GM23338 (cell line): ENCODE data around the gene YIPF1.

Source experiments
- CREB1 ChIP-seq: fragments of 250-450 bp; sonication (Bioruptor Pico); IDR thresholded peaks from 2 replicates; pipeline ENCODE4 v1.5.0; 2020; ENCODE audit warnings: low read depth, mild to moderate bottlenecking, moderate library complexity
- EZH2 ChIP-seq: fragments of 200-600 bp; sonication (generic); IDR thresholded peaks from one replicate; pipeline ENCODE4 v1.8.0; 2017; ENCODE audit warnings: antibody characterized with exemption, mild to moderate bottlenecking, low read depth; ENCODE audit not compliant: unreplicated experiment
- EZH2phosphoT487 ChIP-seq: fragments of 200-600 bp; sonication (generic); IDR thresholded peaks from one replicate; pipeline ENCODE4 v1.8.1; 2018; ENCODE audit warnings: antibody characterized with exemption; ENCODE audit not compliant: unreplicated experiment
- POLR2AphosphoS5 ChIP-seq: IDR thresholded peaks from 2 replicates; pipeline ENCODE4 v1.6.1; 2016; ENCODE audit warnings: antibody characterized with exemption, low read depth
- TF ChIP-seq, protein P1 (sequence below), 2 experiments: fragments of 200-600 bp in 1 of 2; sonication (generic) in 1 of 2; conservative IDR thresholded peaks; 2 replicates each; pipeline versions ENCODE4 v1.5.1 to v1.6.1; 2016 to 2017; ENCODE audit warnings: antibody characterized with exemption in 2 of 2, low read depth in 2 of 2, mild to moderate bottlenecking in 2 of 2, moderate library complexity in 1 of 2

DNA sequence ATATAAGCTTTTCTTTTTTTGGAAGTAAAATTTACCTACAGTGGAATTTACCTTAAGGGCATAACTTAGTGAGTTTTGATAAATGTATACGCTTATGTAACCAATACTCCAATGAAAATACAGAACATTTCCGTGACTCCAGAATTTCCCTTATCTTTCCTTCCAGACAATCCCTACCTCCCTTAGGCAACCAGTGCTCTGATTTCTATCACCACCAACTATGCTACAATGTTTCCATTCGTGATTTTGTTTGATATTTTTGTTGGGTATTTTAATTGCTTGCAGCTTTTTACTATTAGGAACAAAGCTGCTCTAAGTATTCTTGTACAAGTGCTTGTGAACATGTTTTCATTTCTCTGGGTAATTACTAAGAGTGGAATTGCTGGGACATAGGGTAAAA, 41.3 kb upstream of the YIPF1 start:
- no peak for TF ChIP-seq POLR2AphosphoS5
- TF ChIP-seq, protein P1, sequence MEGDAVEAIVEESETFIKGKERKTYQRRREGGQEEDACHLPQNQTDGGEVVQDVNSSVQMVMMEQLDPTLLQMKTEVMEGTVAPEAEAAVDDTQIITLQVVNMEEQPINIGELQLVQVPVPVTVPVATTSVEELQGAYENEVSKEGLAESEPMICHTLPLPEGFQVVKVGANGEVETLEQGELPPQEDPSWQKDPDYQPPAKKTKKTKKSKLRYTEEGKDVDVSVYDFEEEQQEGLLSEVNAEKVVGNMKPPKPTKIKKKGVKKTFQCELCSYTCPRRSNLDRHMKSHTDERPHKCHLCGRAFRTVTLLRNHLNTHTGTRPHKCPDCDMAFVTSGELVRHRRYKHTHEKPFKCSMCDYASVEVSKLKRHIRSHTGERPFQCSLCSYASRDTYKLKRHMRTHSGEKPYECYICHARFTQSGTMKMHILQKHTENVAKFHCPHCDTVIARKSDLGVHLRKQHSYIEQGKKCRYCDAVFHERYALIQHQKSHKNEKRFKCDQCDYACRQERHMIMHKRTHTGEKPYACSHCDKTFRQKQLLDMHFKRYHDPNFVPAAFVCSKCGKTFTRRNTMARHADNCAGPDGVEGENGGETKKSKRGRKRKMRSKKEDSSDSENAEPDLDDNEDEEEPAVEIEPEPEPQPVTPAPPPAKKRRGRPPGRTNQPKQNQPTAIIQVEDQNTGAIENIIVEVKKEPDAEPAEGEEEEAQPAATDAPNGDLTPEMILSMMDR (conservative IDR thresholded peaks at IDR 0.05; ENCODE audit: low read depth in 2 of 2) = no peak
- no peak for TF ChIP-seq EZH2phosphoT487
- no peak for TF ChIP-seq EZH2
- no peak for TF ChIP-seq CREB1 (CRISPR knock-in tag)
